Measurements from ENCODE around the gene IL2RA.
"Not testable (repeated sequence)": the region's sequence is repeated elsewhere in the genome, so short reads cannot be mapped to it uniquely, and the experiment has no call there.

IL2RA gene

DNA sequence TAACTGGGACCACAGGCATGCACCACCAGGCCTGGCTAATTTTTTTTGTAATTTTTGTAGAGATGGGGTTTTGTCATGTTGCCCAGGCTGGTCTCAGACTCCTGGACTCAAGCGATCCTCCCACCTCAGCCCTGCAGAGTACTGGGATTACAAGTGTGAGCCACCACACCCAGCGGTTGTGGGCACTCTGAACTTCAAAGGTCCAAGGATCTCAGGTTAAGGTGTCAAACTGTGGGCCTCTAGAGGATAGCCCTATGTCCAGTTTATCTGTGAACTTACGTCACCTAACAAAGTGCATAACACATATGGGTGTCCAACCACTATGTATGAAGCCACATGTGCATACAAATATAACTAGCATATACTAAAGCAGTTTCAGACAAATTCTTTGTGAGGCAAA lies 3.2 kb upstream of the IL2RA start:
- peaks cover 19% of the 10 kb centered on the region for H3K27me3 ChIP-seq (ENCODE audit: insufficient read depth, low read depth, severe bottlenecking)
- H3K27ac ChIP-seq: no peak overlapping the region
- H3K4me3 ChIP-seq (ENCODE audit: low read depth, low read length): no peak overlapping the region
- no peaks in the 10 kb centered on the region for H3K36me3 ChIP-seq
- no peaks in the 10 kb centered on the region for H3K9me3 ChIP-seq (ENCODE audit: severe bottlenecking)
- no peak for DNase-seq
- TF ChIP-seq, protein P1, sequence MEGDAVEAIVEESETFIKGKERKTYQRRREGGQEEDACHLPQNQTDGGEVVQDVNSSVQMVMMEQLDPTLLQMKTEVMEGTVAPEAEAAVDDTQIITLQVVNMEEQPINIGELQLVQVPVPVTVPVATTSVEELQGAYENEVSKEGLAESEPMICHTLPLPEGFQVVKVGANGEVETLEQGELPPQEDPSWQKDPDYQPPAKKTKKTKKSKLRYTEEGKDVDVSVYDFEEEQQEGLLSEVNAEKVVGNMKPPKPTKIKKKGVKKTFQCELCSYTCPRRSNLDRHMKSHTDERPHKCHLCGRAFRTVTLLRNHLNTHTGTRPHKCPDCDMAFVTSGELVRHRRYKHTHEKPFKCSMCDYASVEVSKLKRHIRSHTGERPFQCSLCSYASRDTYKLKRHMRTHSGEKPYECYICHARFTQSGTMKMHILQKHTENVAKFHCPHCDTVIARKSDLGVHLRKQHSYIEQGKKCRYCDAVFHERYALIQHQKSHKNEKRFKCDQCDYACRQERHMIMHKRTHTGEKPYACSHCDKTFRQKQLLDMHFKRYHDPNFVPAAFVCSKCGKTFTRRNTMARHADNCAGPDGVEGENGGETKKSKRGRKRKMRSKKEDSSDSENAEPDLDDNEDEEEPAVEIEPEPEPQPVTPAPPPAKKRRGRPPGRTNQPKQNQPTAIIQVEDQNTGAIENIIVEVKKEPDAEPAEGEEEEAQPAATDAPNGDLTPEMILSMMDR (IDR thresholded peaks at IDR 0.05; ENCODE audit: low read depth, low read length): no peak

- not testable (repeated sequence) for DNase-seq; H3K36me3 ChIP-seq; H3K9me3 ChIP-seq (ENCODE audit: severe bottlenecking); H3K4me3 ChIP-seq (ENCODE audit: low read depth, low read length); H3K27ac ChIP-seq
- H3K27me3 ChIP-seq (ENCODE audit: insufficient read depth, low read depth, severe bottlenecking): peaks cover 17% of the 10 kb centered on the region
These were observed 2.6 kb upstream of the IL2RA start for GRCh38 chr10:6064726-6065125.

DNA sequence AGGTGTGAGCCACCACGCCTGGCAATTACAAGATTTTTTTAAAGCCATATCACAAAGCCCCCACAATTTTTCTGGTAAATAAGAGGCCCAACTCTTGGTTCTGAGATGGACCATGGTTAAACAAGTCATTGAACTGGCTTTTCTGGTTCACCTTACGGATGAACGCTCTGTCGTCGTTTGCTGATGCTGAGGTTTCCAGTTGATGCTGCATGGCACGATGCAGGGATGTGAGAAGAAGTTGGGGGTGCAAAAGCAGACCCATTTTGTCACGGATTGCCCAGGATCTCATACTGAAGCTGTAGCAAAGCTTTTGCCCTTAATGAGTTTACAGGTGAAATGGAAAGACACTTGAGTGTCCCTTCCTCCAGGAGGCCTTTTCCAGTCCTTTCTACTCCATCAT lies 2.0 kb upstream of the IL2RA start:
- TF ChIP-seq, protein P1 (IDR thresholded peaks at IDR 0.05; ENCODE audit: low read depth, low read length): no peak
- H3K36me3 ChIP-seq: no peaks in the 10 kb centered on the region
- peaks cover 17% of the 10 kb centered on the region for H3K27me3 ChIP-seq (ENCODE audit: insufficient read depth, low read depth, severe bottlenecking)
- H3K4me3 ChIP-seq (ENCODE audit: low read depth, low read length): no peak overlapping the region
- no peaks in the 10 kb centered on the region for H3K9me3 ChIP-seq (ENCODE audit: severe bottlenecking)
- DNase-seq: no peak
- no peak overlapping the region for H3K27ac ChIP-seq

GRCh38 chr10:6061056-6061455 lies 1.1 kb downstream of the IL2RA start:
- Histone ChIP-seq H3K4me3 (ENCODE audit: low read depth, low read length) (no peak overlapping the region), H3K27ac (no peak overlapping the region)
- DNase-seq: no peak

GRCh38 chr10:6059506-6059905 lies 2.7 kb downstream of the IL2RA start:
- no peak for DNase-seq
- TF ChIP-seq, protein P1 (IDR thresholded peaks at IDR 0.05; ENCODE audit: low read depth, low read length): no peak
- H3K36me3 ChIP-seq: no peaks in the 10 kb centered on the region
- H3K4me3 ChIP-seq (ENCODE audit: low read depth, low read length): no peak overlapping the region
- H3K9me3 ChIP-seq (ENCODE audit: severe bottlenecking): no peaks in the 10 kb centered on the region
- H3K27me3 ChIP-seq (ENCODE audit: insufficient read depth, low read depth, severe bottlenecking): peaks cover 16% of the 10 kb centered on the region
- H3K27ac ChIP-seq: no peak overlapping the region

More at GRCh38 chr10:6061056-6061455, 1.1 kb downstream of the IL2RA start:
- Histone ChIP-seq H3K36me3 (no peaks in the 10 kb centered on the region), H3K9me3 (ENCODE audit: severe bottlenecking) (no peaks in the 10 kb centered on the region), H3K27me3 (ENCODE audit: insufficient read depth, low read depth, severe bottlenecking) (peaks cover 12% of the 10 kb centered on the region)
- TF ChIP-seq, protein P1 (IDR thresholded peaks at IDR 0.05; ENCODE audit: low read depth, low read length): no peak

- H3K27me3 ChIP-seq (ENCODE audit: insufficient read depth, low read depth, severe bottlenecking): peaks cover 14% of the 10 kb centered on the region
- TF ChIP-seq, protein P1 (IDR thresholded peaks at IDR 0.05; ENCODE audit: low read depth, low read length): no peak
- no peak overlapping the region for H3K4me3 ChIP-seq (ENCODE audit: low read depth, low read length)
- H3K36me3 ChIP-seq: no peaks in the 10 kb centered on the region
- no peak for DNase-seq
- no peak overlapping the region for H3K27ac ChIP-seq
- no peaks in the 10 kb centered on the region for H3K9me3 ChIP-seq (ENCODE audit: severe bottlenecking)
These were observed 3.3 kb downstream of the IL2RA start for GRCh38 chr10:6058682-6059475.
